Measurements from ENCODE around the gene NAALADL1. TPM values are rescaled to one million over a fixed set of nuclear protein-coding genes. Genes with fewer than 3 reads are reported as not detected.

The NAALADL1 gene
- total RNA-seq, 2 donors from 2014 or later: 6.0 to 18.9 TPM

- Histone ChIP-seq H3K27ac (no peak overlapping the region), H3K4me3 (no peak overlapping the region), H3K27me3 (no peaks in the 10 kb centered on the region), H3K9me3 (no peaks in the 10 kb centered on the region), H3K4me1 (peaks cover 0 to 5% of the 10 kb centered on the region in 2 donors), H3K36me3 (peaks cover 24% of the 10 kb centered on the region)
- TF ChIP-seq CTCF (IDR thresholded peaks at IDR 0.05): no peak
- no peak for DNase-seq (ENCODE audit: low spot score)
Measured at GRCh38 chr11:65090628-65091027, 32.3 kb upstream of the NAALADL1 start.

GRCh38 chr11:65089621-65090020 lies 31.3 kb upstream of the NAALADL1 start:
- Histone ChIP-seq H3K36me3 (peaks cover 24% of the 10 kb centered on the region), H3K4me1 (peaks cover 0 to 12% of the 10 kb centered on the region in 2 donors), H3K4me3 (no peak overlapping the region), H3K27me3 (no peaks in the 10 kb centered on the region), H3K27ac (no peak overlapping the region), H3K9me3 (no peaks in the 10 kb centered on the region)
- TF ChIP-seq CTCF (IDR thresholded peaks at IDR 0.05): no peak
- no peak for DNase-seq (ENCODE audit: low spot score)

GRCh38 chr11:65087827-65088226 lies 29.5 kb upstream of the NAALADL1 start:
- H3K36me3 ChIP-seq: peaks cover 24% of the 10 kb centered on the region

GRCh38 chr11:65087216-65087615 lies 28.9 kb upstream of the NAALADL1 start:
- Histone ChIP-seq H3K4me3 (no peak overlapping the region), H3K4me1 (peaks cover 0 to 24% of the 10 kb centered on the region in 2 donors), H3K27ac (no peak overlapping the region), H3K36me3 (peaks cover 24% of the 10 kb centered on the region), H3K27me3 (no peaks in the 10 kb centered on the region), H3K9me3 (no peaks in the 10 kb centered on the region)
- no peak for TF ChIP-seq CTCF (IDR thresholded peaks at IDR 0.05)
- no peak for DNase-seq (ENCODE audit: low spot score)

More at GRCh38 chr11:65087827-65088226, 29.5 kb upstream of the NAALADL1 start:
- no peak overlapping the region for H3K27ac ChIP-seq
- no peak for TF ChIP-seq CTCF (IDR thresholded peaks at IDR 0.05)
- DNase-seq (ENCODE audit: low spot score): no peak
- H3K9me3 ChIP-seq: no peaks in the 10 kb centered on the region
- H3K27me3 ChIP-seq: no peaks in the 10 kb centered on the region
- H3K4me3 ChIP-seq: no peak overlapping the region
- peaks cover 0 to 24% of the 10 kb centered on the region in 2 donors for H3K4me1 ChIP-seq

- peaks cover 24% of the 10 kb centered on the region for H3K36me3 ChIP-seq
- no peaks in the 10 kb centered on the region for H3K9me3 ChIP-seq
- H3K4me1 ChIP-seq: peaks cover 0 to 24% of the 10 kb centered on the region in 2 donors
- no peak overlapping the region for H3K27ac ChIP-seq
- DNase-seq (ENCODE audit: low spot score): no peak
- TF ChIP-seq CTCF (IDR thresholded peaks at IDR 0.05): no peak
- no peaks in the 10 kb centered on the region for H3K27me3 ChIP-seq
- no peak overlapping the region for H3K4me3 ChIP-seq
Measured at GRCh38 chr11:65086809-65087208, 28.5 kb upstream of the NAALADL1 start.

- no peak overlapping the region for H3K4me3 ChIP-seq
- no peaks in the 10 kb centered on the region for H3K27me3 ChIP-seq
- no peak overlapping the region for H3K27ac ChIP-seq
- H3K4me1 ChIP-seq: peaks cover 0 to 24% of the 10 kb centered on the region in 2 donors
- H3K9me3 ChIP-seq: no peaks in the 10 kb centered on the region
- no peak for DNase-seq (ENCODE audit: low spot score)
- TF ChIP-seq CTCF (IDR thresholded peaks at IDR 0.05): no peak
- H3K36me3 ChIP-seq: peaks cover 24% of the 10 kb centered on the region
Measured at GRCh38 chr11:65085446-65085845, 27.1 kb upstream of the NAALADL1 start.
